Muscle of leg (tissue), 11 donors: Measurements from ENCODE around the gene XYLT1. TPM values are rescaled to one million over a fixed set of nuclear protein-coding genes. Genes with fewer than 3 reads are reported as not detected.

Experiments used
- DNase-seq: peaks from one replicate; pipeline ENCODE4 v3.0.0; 2013
- H3K27ac ChIP-seq: one replicate; pipeline ENCODE4 v1.5.1; 2013; ENCODE audit warnings: mild to moderate bottlenecking, low read length, control low read depth
- H3K27me3 ChIP-seq: one replicate; pipeline ENCODE4 v1.6.1; 2013; ENCODE audit warnings: low read length; ENCODE audit not compliant: control insufficient read depth, insufficient read depth
- H3K36me3 ChIP-seq: one replicate; pipeline ENCODE4 v1.6.1; 2013; ENCODE audit warnings: low read length; ENCODE audit not compliant: control insufficient read depth, insufficient read depth
- H3K4me1 ChIP-seq: one replicate; pipeline ENCODE4 v1.6.1; 2013; ENCODE audit warnings: low read length; ENCODE audit not compliant: control insufficient read depth, insufficient read depth
- H3K4me3 ChIP-seq: one replicate; pipeline ENCODE4 v1.5.1; 2013; ENCODE audit warnings: low read length, control low read depth
- H3K9me3 ChIP-seq: replicated peaks from 2 replicates; pipeline ENCODE4 v1.6.1; 2013; ENCODE audit warnings: low read depth, low read length; ENCODE audit not compliant: control insufficient read depth
- WGBS: methylation state at CpG from one replicate; pipeline ENCODE4 v1.1.5; 2013; ENCODE audit warnings: missing lambda C conversion rate; ENCODE audit not compliant: insufficient coverage; 5-methylcytosine and 5-hydroxymethylcytosine counted together
- polyA plus RNA-seq, 8 donors: library from polyadenylated mRNA; unstranded; fragments of 120-200 nt; gene quantifications; one replicate each; pipeline versions ENCODE4 v1.2.1 to v1.2.3, GENCODE V29; 2013; ENCODE audit warnings: inconsistent platforms in 1 of 8, low replicate concordance in 1 of 8; ENCODE audit not compliant: insufficient read length in 8 of 8, insufficient read depth in 1 of 8
- total RNA-seq: library from RNA; stranded (reverse); fragments of 120-200 nt; gene quantifications from one replicate; pipeline ENCODE4 v1.2.4, GENCODE V29; 2013

Gene XYLT1
- total and polyA plus RNA-seq, 9 donors = 4.3 to 9.7 (median 5.3) TPM

DNA sequence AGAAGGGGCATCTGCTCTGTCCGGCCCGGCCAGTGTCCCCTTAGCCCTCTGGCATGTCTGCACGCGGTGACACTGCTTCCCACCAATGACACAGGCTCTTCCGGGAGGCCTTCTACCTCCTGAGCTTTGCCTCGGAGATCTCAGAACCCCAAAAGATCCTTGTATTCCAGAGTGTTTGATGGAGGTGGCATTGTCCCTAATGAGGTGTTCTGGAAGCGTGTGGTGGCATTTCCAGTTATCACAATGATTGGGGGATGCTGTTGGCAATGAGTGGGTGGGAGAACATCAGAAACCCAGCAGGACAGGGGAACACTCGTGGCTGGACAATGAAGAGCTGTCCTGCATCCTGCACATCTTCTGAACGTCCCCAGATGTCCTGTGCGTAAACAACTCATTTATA lies 198.0 kb downstream of the XYLT1 start:
- 93% methylated on average over 4 of the region's 10 CpGs for WGBS
- Histone ChIP-seq H3K27ac (no peak overlapping the region), H3K36me3 (no peaks in the 10 kb centered on the region), H3K4me1 (peaks cover 19% of the 10 kb centered on the region), H3K4me3 (no peak overlapping the region), H3K9me3 (no peaks in the 10 kb centered on the region), H3K27me3 (no peaks in the 10 kb centered on the region)
- no peak for DNase-seq

DNA sequence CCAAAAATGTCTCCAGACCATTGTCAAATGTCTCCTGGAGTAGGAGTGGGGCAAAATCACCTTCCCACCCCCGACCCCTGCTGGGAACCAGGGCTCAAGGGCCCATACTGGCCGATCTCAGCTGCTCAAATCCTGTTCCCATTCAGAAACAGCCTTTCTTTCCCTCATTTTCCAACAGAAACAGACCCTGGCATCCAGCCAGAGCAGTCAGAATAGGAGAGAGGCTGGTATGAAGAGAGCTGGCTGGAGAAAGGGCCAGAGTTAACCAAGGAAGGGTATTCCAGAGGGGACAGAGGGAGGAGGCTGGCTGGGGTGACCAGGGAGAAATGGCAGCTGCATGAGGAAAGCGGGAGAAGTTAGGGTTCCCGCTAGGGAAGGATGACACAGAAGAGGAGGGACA lies 199.1 kb downstream of the XYLT1 start:
- Histone ChIP-seq H3K4me1 (peaks cover 25% of the 10 kb centered on the region), H3K4me3 (no peak overlapping the region), H3K27me3 (no peaks in the 10 kb centered on the region), H3K36me3 (no peaks in the 10 kb centered on the region), H3K27ac (no peak overlapping the region), H3K9me3 (no peaks in the 10 kb centered on the region)
- peak; percentile 70 for DNase-seq
- WGBS = 67% methylated on average over 1 of the region's 4 CpGs

DNA sequence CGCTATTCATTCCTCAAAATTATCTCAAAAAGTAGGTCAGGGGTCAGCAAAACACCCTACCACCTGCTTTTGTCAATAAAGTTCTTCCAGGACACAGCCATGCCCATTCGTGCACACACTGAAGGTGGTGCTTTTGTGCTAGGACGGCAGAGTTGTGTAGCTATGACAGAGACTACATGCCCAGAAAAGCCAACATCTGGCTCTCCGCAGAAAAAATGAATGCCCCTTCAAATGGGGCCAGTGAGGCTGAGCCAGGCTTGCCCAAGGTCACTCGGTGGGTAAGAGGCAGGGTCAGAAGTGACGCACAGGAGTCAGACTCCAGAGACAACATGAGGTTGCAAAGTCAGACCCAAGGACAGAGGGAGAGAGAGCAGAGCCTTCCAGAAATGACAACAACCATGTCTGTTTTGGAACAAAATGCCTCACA lies 200.1 kb downstream of the XYLT1 start:
- 68% methylated on average over 6 of the region's 6 CpGs for WGBS
- no peaks in the 10 kb centered on the region for H3K36me3 ChIP-seq
- H3K27me3 ChIP-seq = no peaks in the 10 kb centered on the region
- peak overlapping the region; percentile 35 for H3K27ac ChIP-seq
- DNase-seq = peak; percentile 49
- H3K4me1 ChIP-seq = peaks cover 28% of the 10 kb centered on the region
- H3K9me3 ChIP-seq = no peaks in the 10 kb centered on the region
- no peak overlapping the region for H3K4me3 ChIP-seq

DNA sequence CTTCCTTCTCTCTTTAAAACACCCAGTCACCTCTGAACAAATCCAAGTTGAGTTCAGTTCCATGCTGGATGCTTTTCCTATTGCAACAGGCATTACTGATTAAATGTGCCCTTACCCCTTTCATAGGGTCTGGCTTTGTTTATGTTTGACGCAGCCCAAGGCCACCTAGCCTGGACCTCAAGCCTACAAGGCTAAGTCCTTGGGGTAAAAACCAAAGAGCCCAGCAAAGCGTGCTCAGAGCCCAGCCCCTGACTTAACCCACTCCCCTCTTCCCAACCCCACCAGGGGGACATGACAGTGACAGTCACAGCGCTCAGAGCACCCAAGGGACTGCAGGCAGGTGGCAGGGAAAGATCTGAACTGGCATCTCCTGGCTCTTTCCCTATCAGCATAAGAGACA lies 200.6 kb downstream of the XYLT1 start:
- H3K4me1 ChIP-seq = peaks cover 28% of the 10 kb centered on the region
- no peaks in the 10 kb centered on the region for H3K36me3 ChIP-seq
- no peaks in the 10 kb centered on the region for H3K27me3 ChIP-seq
- no peaks in the 10 kb centered on the region for H3K9me3 ChIP-seq
- no peak overlapping the region for H3K4me3 ChIP-seq
- 71% methylated on average over 2 of the region's 3 CpGs for WGBS
- no peak for DNase-seq
- peak overlapping the region; percentile 35 for H3K27ac ChIP-seq

DNA sequence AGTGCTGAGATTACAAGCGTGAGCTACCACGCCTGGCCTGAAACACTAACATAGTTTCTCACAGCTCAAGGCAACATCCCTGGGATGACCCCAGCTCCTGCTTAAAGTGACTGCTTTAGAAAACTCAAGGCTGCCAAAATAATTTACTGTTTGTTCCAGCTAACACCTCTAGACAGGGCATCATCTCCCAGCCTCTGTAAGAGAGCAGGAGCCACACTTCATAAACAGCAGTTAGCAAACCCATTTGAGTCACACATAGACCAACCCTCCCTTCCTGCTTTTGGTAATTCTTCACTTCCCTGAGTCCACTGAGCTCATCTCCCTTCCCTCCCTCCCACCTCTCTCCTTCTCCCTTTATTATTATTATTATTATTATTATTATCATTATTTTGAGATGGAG lies 201.3 kb downstream of the XYLT1 start:
- H3K4me1 ChIP-seq = peaks cover 28% of the 10 kb centered on the region
- no peaks in the 10 kb centered on the region for H3K36me3 ChIP-seq
- no peak for DNase-seq
- H3K27ac ChIP-seq = no peak overlapping the region
- no peaks in the 10 kb centered on the region for H3K9me3 ChIP-seq
- no peak overlapping the region for H3K4me3 ChIP-seq
- WGBS = 90% methylated on average over 2 of the region's 2 CpGs
- no peaks in the 10 kb centered on the region for H3K27me3 ChIP-seq

DNA sequence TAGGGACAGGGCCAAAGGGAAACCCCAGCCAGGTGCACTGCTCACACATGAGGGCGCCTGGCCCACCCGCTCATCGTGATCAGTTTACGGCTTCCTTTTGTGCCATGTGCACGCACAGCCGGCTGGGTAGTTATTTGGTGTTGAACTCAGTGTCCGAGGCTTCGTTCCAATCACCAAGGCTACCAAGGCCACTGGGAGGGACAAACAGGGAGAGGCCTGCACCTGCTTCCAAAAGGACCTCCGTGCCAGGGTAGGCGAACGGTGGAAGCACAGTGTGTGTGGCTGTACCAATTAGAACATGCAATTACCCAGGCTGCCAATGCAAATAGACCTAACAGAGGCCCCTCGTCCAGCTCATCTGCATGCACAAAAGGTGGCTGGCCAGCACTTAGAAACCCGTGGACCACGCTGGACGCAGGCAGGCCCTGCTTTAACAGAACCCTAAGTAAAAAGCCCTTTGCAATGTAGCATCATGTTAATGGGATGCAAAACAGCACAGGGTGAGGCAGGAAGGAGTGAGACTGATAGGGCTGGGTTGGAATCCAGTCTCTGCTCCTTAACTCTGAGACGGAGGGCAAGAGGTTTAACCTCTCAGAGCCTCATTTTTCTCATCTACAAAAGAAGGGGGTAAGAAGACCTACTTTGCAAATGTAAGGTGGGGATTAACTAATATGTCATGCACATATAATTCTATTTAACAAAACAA lies 204.0 kb downstream of the XYLT1 start:
- peak; percentile 71 for DNase-seq
- WGBS = 84% methylated on average over 12 of the region's 16 CpGs
- no peak overlapping the region for H3K4me3 ChIP-seq
- no peaks in the 10 kb centered on the region for H3K36me3 ChIP-seq
- H3K27me3 ChIP-seq = no peaks in the 10 kb centered on the region
- H3K27ac ChIP-seq = peak overlapping the region; percentile 35
- no peaks in the 10 kb centered on the region for H3K9me3 ChIP-seq
- H3K4me1 ChIP-seq = peaks cover 26% of the 10 kb centered on the region

DNA sequence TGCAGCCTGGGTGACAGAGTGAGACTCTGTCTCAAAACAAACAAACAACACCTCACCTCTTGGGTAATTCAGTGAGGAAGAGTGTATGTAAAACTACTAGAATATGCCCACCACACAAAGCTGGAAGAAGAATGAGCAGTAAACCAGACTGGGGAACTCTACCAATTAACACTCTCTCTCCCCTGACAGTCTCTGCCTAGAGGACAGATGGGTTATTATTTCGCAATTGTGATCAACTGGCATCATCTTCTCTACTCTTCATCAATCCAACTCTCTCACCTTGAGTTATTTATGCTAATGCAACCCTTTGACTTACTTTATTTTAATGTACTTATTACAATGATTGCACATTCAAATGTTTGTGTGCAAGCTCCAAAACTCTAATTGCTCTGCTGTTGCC lies 205.6 kb downstream of the XYLT1 start:
- Histone ChIP-seq H3K27me3 (no peaks in the 10 kb centered on the region), H3K4me3 (no peak overlapping the region), H3K4me1 (peaks cover 12% of the 10 kb centered on the region), H3K36me3 (no peaks in the 10 kb centered on the region), H3K9me3 (no peaks in the 10 kb centered on the region), H3K27ac (no peak overlapping the region)
- no peak for DNase-seq
- WGBS = no CpG with 5 or more reads among the region's 1 CpG

DNA sequence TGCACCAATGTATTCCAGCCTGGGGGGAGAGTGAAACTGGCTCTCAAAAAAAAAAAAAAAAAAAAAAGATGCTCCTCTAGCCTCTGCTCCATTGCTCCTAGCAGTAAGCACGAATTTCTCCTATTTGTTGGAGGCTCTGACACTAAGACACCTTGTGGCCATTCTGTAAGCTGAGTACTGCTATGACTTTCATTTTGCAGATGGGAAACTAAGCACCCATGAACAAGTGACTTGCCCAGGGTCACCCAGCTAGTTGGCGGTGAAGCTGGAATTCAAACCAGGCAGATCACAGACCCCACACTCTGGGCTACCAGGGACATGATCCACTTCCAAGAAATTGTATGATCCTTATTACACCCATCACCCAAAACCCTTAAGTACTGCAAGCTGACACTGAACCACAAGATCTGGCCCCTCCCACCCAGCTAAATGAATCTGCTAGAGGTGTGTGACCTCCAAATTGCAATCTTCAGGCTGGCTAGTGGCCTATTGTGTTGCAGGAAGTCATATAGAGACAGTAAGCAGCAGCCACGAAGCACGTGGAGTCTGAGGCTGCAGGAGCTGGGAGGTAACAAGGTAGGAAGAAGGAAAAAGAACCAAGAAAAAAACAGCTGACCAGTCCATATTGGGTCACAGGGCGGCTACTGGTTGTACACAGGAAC lies 209.4 kb downstream of the XYLT1 start:
- no peaks in the 10 kb centered on the region for H3K9me3 ChIP-seq
- peaks cover under 1% of the 10 kb centered on the region for H3K4me1 ChIP-seq
- H3K27me3 ChIP-seq = no peaks in the 10 kb centered on the region
- H3K36me3 ChIP-seq = no peaks in the 10 kb centered on the region
- no peak overlapping the region for H3K4me3 ChIP-seq
- DNase-seq = no peak
- 93% methylated on average over 3 of the region's 5 CpGs for WGBS
- no peak overlapping the region for H3K27ac ChIP-seq

DNA sequence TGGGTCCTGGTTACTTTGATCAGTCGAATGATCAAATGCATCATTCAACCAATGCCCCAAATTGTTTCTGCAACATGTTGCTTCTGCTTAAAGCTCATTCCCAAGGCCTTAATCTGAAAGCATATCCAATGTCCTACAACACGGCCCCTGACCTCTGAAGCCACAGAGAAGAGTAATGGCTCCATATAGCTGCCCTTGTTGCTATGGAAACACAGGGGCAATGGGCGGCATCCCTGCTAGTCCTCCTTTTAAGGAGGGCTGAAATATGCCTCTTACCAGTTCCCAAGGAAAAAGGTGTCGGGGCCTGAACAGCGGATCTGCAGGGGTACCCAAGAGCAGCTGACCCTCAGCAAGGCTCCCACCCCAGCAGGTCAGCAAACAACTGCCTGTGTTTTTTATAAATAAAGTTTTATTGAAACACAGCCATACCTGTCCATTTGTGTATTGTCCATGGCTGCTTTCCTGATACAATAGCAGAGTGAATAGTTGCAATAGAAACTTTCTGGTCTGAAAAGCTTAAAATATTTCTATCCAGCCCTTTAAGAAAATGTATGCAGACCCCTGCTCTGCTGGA lies 210.4 kb downstream of the XYLT1 start:
- H3K9me3 ChIP-seq = no peaks in the 10 kb centered on the region
- no peaks in the 10 kb centered on the region for H3K4me1 ChIP-seq
- H3K36me3 ChIP-seq = no peaks in the 10 kb centered on the region
- H3K27ac ChIP-seq = no peak overlapping the region
- no peak overlapping the region for H3K4me3 ChIP-seq
- DNase-seq = no peak
- 94% methylated on average over 2 of the region's 5 CpGs for WGBS
- H3K27me3 ChIP-seq = no peaks in the 10 kb centered on the region

DNA sequence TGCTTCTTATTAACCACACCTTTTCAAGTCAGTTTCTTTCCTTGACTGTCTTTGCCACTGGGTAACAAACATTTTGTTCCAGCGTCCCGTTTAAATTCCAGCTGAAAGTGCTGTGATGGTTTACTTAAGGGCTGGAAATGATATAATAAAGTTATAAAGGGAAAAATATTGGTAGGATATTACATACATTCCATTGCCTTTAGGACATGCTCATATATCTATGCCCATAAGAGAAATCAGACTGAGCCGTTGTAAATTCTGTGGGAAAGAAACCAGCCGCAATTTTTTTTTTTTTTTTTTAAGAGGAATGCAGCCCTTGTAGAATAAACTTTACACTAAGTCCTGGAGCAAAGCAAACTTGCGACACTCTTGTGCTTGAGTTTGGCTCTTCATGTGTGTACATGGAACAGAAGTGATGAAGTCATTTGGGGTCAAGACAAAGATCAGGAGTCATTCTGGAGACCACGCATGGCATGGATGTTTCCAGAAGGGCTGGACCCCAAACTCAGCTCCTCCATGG lies 210.9 kb downstream of the XYLT1 start:
- WGBS = 57% methylated on average over 2 of the region's 6 CpGs
- DNase-seq = peak; percentile 11
- H3K4me1 ChIP-seq = no peaks in the 10 kb centered on the region
- no peak overlapping the region for H3K4me3 ChIP-seq
- no peaks in the 10 kb centered on the region for H3K9me3 ChIP-seq
- H3K27ac ChIP-seq = no peak overlapping the region
- H3K27me3 ChIP-seq = no peaks in the 10 kb centered on the region
- H3K36me3 ChIP-seq = no peaks in the 10 kb centered on the region
